ENCODE results near the gene CHRM5.
A peak's percentile ranks its signal among the peaks of the same experiment; 100 is the strongest.
"Not testable (repeated sequence)": the region's sequence is repeated elsewhere in the genome, so short reads cannot be mapped to it uniquely, and the experiment has no call there.

Gene CHRM5

DNA sequence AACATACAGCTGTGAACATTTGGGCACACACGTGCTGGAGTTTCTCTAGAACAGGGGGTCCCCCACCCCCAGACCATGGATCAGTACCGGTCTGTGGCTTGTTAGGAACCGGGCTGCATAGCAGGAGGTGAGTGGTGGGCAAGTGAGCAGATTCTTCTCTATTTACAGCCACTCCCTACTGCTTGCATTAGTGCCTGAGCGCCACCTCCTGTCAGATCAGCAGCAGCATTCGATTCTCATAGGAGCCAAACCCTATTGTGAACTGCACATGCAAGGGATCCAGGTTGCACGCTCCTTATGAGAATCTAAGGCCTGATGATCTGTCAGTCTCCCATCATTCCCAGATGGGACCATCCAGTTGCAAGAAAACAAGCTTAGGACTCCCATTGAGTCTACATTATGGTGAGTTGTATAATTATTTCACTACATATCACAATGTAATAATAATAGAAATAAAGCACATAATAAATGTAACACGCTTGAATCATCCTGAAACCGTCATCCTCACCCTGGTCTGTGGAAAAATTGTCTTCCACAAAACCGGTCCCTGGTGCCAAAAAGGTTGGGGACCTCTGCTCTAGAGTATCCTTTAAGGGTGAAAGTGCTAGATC lies 25.8 kb downstream of the CHRM5 start:
- peak; percentile 29 for DNase-seq (ENCODE audit: low spot score)

DNA sequence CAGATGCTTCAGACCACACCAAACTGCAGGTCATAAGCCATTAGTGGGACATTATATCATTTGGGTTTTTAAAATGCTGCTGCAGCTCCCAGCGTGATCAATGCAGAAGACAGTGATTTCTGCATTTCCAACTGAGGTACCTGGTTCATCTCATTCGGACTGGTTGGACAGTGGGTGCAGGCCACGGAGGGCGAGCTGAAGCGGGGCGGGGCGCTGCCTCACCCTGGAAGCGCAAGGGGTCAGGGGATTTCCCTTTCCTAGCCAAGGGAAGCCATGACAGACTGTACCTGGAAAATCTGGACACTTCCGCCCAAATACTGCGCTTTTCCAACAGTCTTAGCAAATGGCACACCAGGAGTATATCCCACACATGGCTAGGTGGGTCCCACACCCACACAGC lies 27.4 kb downstream of the CHRM5 start:
- not testable (repeated sequence) for DNase-seq (ENCODE audit: low spot score)

DNA sequence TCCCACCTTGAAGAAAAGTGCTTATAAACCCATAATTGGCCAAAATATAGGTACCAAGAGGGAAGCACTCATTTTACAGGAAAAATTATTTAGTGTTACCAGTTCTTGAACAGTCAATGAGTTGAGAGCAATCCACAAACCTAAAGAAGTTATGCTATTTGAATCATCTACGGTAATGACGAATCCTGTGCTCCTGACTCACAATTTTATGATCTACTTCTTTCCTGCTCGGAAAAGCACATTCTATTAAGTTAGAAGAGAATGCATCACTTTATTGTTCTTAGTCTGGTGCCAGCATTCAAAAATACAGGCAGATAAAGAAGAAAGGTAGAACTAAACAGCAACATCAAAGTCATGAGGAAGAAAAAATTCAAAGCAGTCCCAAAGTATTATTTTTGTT lies 33.2 kb downstream of the CHRM5 start:
- no peak for DNase-seq (ENCODE audit: low spot score)

DNA sequence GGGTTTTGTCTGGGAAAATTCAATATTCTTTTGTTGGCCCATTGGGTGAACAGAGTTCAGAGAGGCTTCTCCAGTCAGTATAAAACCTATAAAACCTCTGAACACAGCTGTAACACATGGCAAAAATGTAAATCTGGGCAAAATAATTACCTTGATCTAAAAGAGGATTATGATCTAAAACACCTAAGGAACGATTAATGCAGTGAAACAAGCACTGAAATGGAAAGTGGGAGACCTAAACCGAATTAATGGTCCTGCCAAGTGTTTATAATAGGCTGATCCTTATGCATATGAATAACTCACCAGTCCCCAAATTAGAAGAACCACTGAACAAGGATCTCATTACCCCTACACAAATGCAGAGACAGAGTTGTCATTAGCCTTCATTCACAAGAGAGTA lies 38.1 kb downstream of the CHRM5 start:
- DNase-seq (ENCODE audit: low spot score): no peak

- no peak for DNase-seq (ENCODE audit: low spot score)
Measured at GRCh38 chr15:34009656-34010055, 41.4 kb downstream of the CHRM5 start.

- no peak for DNase-seq (ENCODE audit: low spot score)
Measured at GRCh38 chr15:34010921-34011320, 42.6 kb downstream of the CHRM5 start.

DNA sequence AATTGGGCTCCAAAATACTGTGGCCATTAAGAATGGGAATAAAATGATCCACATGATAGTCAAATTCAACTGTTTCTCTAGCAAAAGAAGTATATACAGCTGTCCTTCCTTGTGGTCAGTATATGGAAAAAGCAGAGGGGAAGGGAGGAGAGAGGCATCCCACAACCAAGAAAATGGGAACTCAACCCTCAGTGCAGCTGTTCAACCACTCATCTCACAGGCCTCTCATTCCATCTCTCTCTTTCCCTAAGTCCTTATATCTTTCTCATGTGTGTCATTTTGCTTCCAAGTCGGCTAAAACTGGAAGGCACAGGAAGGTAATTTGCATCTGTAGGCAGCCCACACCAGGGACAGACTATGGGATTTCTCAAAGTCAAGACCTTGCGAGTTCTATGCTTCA lies 43.2 kb downstream of the CHRM5 start:
- no peak for DNase-seq (ENCODE audit: low spot score)

- DNase-seq (ENCODE audit: low spot score): no peak
Measured at GRCh38 chr15:34012461-34013028, 44.2 kb downstream of the CHRM5 start.

DNA sequence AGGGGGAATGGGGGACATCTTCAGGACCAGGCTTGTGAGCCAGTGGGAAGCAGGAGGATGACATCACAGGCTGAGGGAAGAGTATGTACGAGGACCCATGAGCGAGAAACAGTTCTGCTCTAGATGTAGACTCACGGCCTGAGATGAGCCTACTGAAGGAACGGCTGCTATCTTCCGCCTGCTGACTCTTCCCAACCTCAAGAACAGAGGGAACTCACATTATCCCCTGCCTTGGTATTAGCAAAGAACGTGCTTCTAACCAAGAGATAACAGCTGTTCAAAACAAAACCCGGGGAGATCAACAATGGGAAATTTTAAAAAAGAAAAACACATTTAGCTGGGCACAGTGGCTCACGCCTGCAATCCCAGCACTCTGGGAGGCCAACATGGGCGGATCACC lies 45.4 kb downstream of the CHRM5 start:
- DNase-seq (ENCODE audit: low spot score): no peak

DNA sequence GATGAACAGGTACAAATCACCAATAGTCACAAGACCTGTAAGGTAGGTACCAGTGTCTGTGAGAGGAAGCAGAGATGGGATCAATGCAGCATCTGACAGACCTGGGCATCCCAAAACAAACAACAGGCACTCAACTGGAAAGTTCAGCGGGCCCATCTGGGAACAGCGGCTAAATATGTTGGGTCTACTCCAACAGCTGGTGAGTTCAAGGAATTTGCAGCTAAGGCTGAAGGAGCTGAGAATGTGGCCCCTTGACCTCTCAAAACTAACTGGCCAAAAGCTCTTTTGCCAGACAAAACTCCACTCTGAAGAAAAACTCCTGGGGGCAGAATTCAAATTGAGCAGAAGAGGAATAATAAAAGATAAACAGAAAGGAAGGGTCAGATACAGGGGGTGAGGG lies 46.3 kb downstream of the CHRM5 start:
- no peak for DNase-seq (ENCODE audit: low spot score)

DNA sequence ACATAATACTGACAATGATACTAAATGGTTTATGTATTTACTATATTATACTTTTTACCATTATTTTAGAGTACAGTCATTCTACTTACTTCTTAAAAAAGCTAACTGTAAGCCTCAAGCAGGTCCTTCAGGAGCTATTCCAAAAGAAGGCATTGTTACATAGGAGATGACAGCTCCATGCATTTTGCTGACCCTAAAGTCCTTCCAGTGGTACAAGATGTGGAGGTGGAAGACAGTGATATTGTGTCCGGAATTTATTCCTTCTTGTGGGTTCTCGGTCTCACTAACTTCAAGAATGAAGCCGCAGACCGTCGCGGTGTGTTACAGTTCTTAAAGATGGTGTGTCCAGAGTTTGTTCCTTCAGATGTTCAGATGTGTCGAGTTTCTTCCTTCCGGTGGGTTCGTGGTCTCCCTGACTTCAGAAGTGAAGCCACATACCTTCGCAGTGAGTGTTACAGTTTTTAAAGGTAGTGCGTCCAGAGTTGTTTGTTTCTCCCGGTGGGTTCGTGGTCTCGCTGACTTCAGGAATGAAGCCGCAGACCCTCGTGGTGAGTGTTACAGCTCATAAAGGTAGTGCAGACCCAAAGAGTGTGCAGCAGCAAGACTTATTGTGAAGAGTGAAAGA lies 49.8 kb downstream of the CHRM5 start:
- no peak for DNase-seq (ENCODE audit: low spot score)

DNA sequence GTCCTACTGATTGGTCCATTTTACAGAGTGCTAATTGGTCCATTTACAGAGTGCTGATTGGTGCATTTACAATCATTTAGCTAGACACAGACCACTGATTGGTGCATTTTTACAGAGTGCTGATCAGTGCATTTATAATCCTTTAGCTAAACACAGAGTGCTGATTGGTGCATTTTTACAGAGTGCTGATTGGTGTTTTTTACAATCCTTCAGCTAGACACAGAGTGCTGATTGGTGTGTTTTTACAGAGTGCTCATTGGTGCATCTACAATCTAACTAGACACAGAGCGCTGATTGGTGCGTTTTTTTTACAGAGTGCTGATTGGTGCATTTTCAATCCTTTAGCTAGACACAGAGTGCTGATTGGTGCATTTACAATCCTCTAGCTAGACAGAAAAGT lies 50.4 kb downstream of the CHRM5 start:
- not testable (repeated sequence) for DNase-seq (ENCODE audit: low spot score)

- DNase-seq (ENCODE audit: low spot score): no peak
Measured at GRCh38 chr15:34019369-34019990, 51.2 kb downstream of the CHRM5 start.

- no peak for DNase-seq (ENCODE audit: low spot score)
Measured at GRCh38 chr15:34023907-34024306, 55.6 kb downstream of the CHRM5 start.

GRCh38 chr15:34025252-34025651 lies 57.0 kb downstream of the CHRM5 start:
- no peak for DNase-seq (ENCODE audit: low spot score)

DNA sequence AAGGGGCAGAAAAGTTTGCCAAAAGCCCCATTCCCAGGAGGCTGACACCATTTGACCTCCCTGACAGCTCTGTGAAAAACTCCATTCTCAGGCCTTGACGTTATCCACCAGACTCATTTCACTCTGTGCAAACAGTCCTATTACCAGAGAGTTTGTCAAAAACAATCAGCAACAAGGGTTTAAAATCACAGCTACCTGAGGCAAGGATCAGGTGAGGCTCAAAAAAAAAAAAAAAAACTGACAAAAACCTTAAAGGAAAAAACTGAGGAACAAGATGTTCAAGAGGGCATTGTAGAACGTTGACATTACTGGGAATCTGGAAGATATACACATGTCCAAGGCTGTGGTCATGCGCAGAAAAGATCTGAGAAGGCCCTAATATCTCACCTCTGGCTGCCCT lies 59.3 kb downstream of the CHRM5 start:
- DNase-seq (ENCODE audit: low spot score): no peak

GRCh38 chr15:34031987-34032760 lies 63.9 kb downstream of the CHRM5 start:
- DNase-seq (ENCODE audit: low spot score): no peak

DNA sequence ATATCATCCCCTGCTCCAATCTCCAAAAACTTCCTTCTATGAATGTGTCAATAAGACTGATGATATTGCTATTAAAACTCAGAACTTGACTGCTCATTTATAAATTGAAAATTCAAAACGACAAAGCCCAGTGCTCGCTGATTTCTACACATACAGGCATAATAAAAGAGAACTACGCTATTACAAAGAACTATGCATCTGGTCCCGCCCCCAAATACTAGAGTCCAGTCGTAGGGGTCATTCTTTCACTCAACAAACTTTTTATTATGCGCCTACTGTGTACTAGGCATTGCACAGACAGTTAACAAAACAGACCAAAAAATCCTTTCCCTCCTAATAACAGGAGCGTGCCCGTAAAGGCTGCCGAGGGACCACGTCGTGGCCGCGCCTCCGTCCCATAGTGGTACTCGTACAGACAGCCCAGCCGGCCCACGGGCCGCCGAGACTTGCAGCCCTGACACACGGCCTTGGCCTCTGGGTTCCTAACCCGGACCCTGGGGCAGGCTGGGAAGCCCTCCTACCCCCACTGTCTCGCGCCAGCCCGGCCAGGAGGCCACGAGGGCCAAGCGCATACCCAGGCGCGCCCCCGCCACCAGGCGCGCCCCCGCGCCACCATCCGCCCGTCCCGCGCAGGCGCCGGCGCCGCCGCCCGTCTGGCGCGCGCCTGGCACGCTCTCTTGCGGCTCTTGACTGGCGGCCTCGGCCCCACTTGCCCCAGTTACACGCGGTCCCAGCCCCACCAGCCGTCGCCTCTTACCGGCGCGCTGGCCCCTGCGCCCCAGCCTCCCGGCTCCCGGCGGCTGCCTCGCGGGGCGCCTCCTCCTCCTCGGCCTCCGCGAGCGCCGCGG lies 70.0 kb downstream of the CHRM5 start:
- DNase-seq (ENCODE audit: low spot score): peak; percentile 96

DNA sequence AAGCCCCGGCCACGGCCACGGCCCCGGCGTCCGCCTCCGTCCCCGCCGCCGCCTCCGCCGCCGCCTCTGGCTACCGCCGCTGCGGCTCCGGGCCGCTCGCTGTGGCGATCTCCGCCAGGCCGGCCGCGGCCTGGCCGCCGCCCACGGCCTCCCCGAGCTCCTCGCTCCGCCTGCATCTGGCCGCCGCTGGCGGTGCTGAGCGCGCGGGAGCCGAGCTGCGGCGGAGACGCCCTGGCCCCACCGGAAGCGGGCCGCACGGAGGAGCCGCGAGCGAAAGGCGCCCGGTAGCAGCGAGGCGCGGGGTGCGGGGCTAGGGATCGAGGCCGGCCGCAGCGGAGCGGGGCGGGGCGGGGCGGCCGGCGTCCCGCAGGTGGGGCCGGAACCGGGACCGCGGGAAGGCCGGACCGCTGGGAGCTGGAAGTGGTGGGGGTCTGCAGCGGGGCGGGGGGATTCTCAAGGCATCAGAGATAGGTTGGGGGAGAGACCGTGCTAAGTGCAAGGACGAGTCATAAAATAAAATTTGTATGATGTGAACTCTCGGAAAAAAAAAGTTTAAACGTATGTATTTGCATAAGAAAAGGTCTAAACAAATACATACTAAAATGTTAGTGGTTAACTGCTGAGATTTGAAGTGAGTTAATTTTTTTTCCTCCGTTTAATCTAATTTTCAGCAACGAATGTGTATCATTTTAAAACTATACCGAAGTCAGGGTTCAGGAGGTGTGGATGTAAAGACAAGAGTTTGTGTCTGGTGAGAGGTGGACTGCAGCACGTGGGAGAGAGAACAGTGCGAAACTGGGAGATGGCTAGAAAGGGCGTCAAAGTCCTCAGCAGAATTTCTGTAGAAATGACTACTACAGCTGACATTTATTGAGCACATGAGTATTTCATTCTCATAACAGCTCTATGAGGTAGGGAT lies 70.8 kb downstream of the CHRM5 start, which contains the start of gene AVEN:
Gene AVEN (minus strand): TSS at position 334 of the 919 bp plus-strand sequence. CDS start 158 bp downstream, at position 176.
- peak; percentile 84 for DNase-seq (ENCODE audit: low spot score)

DNA sequence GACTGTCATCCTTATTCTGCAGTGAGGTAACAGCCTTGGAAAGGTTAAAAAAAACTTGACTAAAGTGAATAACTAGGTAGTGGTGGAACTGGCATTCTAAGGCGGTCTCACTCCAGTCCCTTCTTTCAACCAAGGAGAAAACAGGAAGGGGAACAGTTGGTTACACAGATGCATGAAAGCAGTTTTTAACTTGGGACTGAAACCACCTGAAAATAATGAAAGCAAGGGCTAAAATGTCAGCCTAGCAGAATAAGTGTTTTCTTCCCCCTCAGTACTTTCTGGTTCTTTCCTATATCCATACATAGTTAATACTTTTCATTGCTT lies 71.5 kb downstream of the CHRM5 start:
- no peak for DNase-seq (ENCODE audit: low spot score)

DNA sequence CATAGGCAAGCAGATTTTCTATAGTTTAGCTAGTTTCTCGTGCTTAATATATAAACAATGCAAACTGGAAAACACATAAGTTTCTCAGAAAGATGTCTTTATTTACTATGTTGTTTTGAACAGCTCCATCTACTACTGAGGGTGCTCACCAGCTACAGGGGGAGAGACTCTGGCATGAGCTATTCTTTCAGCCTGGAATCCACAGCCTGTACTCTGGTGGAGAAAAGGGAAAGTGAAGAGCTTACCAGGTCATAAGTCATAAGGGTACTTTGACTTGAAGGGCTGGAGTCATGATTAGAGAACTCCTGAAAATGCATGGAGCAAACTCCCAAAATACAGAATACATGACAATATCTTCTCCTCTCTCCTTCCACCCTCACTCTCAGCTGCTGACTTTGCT lies 75.1 kb downstream of the CHRM5 start:
- DNase-seq (ENCODE audit: low spot score): no peak
